ENCODE results near the gene ENDOD1.
A peak's percentile ranks its signal among the peaks of the same experiment; 100 is the strongest.

ENDOD1 gene

DNA sequence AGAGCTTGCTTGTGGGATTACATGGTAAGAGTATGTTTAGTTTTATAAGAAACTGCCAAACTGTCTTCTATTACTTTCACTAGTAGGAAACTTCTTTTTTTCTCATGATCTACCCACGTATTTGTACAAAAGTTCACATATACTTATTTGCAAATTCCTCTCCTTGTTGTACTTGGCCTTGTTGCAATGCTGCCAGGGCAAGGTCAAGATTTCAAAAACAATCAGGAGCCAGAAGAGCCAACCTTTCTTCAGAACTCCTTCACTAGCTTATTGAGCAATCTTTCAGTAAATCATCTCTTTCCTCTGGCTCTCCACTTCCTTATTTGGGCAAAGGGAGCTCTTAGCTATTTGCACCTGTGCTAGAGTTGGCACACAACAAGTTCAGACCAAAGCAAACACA is 13.2 kb upstream of the ENDOD1 start:
- peak; percentile 72 for DNase-seq (ENCODE audit: low read depth)

DNA sequence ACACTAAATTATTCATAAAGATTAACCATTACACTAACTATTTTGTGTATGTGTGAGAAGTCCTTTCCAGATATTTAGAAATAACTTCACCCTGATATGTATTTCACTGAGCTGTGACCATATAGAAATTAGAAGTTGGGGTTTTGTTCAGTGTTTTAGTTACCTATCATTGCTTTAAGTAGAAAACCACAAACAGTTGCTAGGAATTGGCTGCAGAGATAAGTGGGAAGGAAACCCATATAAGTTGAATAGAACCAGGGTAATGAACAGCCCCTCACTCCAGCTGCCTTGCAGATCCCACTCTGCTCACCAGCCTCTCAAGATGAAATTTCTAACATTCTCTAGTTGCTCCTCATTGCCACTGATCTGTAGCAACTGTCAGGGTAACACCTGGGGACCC is 12.7 kb upstream of the ENDOD1 start:
- DNase-seq (ENCODE audit: low read depth) = no peak

DNA sequence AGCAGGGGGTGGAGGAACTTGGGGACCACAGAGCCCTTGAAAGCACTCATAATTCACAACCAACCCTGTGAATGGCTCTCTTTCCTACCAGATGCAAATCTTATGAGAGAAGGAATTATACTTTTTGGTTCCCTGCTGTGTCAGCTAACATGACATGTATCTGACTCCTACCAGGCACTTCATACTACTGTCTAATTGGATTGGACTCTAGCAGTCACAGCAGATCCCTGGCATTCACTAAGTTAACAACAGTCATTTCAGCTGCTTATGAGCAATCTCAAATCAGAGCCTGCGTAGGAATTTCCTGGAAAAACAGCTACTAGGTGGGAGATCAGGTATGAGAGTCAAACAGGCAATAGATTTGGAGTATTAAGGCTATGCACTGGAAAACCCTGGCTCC is 11.1 kb upstream of the ENDOD1 start:
- peak; percentile 24 for DNase-seq (ENCODE audit: low read depth)

DNA sequence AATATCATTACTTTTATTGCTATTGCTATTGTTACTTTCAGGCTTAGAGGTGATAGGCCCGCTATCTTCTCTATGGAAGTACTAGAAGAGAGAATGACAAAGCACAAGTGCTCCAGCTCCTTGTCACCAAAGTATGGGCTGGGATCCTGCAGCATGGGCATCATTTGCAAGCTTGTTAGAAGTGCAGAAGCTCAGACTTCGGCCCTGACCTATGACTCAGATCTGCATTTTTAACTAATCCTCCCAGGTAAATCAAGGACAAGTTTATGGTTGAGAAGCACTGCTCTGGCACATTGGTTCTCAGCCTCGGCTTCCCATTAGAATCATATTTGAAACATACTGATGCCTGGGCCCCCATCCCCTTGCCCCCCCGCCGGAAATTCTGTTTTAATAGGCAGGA is 8.6 kb upstream of the ENDOD1 start:
- no peak for DNase-seq (ENCODE audit: low read depth)

DNA sequence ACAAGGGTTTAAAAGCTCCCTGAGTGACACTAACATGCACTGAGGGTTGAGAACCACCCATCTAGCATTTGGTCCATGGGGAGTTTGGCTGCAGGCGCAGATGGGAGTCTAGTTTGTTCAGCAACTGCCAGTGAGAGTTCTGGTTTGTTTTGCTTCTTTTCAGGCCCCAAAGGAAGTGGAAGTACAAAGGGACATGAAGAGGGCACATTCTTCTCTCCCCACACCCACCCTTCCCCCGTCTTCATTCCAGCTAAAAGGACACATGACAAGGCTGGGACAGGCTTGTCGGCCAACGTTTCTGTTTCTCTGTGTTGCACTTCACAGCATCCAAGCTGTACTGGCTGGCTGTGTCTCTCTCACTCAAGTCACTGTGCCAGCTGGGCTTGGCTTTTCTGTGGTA is 8.2 kb upstream of the ENDOD1 start:
- peak; percentile 14 for DNase-seq (ENCODE audit: low read depth)

DNA sequence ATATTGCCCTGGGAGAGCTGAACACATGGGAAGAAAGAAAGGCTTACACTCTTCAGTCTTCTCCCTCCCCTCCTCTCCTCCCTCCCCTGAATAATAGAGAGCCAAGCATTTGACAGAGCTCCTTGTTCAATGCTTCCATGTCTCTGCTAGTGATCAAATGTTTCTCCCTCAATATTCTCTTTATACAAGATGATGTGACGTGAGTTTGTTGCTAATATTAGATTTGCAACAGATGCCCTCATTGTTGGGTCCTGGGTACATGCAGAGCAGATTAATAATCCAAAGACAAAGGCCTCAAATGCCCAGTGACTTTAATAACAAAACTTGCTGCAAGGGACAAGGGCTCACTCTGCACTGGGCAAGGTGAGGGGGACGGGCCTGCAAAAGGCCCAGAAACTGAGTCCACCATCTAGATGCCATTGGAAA is 7.1 kb upstream of the ENDOD1 start:
- DNase-seq (ENCODE audit: low read depth) = no peak

DNA sequence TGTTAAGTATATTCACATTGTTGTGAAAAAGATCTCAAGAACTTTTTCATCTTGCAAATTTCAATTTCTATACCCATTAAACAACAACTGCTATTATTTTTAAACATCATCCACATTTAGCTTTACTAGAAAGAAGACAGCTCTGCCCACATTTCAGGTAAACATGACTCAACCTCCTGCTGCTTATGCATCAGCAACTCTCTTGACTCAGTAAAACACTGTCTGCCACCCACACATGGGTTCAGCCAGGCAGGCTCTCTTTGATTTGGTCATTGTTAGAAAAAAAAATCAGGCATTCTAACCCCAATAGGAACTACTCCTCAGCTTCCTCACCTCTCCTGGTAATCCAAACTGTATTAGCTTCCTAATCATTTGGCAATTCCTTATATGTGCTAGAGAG is 5.1 kb upstream of the ENDOD1 start:
- no peak for DNase-seq (ENCODE audit: low read depth)

DNA sequence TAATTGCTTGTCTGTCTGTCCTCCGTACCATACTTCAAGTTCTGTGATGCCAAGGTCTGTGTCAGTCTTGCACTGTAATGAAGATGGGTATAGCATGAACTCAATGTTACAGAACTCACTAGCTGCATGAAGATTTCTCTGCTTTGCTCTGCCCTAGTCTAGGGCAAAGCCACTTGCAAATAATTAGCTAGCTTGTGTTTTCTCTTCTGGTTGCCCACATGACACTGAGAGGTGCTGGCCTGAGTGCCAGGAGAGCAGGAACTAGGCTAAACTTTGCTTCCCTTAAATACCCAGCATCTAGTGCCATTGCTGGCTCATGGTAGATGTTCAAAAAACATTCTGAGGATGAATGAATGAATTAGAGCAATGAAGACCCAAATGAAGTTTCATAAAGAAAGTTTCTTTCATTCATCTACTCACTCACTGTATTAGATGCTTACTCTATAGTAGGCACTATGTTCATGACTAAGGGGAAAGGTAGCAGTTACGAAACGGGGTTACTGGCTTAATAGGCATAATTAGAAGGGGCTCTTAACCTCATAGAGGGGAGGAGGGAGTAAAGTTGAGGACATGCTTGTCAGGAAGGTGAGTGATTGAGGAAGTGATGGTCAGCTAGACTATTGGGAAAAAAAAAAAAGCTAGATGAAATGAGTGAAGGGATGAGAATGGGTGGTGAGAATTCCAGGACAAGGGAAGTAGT is 4.4 kb upstream of the ENDOD1 start:
- DNase-seq (ENCODE audit: low read depth) = no peak

DNA sequence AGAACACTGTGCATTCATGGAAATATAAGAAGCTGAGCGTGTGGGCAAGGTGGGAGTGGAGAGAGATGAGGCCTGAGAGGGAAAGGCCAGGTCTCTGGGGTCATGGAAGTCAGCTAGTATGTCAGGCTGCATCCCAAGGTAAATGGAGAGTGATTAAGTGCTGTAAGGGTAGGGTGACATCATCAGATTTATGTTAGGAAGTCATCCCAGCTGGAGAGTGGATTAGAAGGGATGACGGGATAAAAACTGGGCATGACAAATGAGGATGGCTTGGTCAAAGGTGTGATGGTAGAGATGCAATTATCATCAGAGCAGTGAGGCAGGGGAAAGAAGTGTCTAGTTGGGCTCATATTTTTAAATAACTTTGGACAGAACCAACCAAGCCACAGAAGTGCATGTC is 3.5 kb upstream of the ENDOD1 start:
- DNase-seq (ENCODE audit: low read depth) = no peak

DNA sequence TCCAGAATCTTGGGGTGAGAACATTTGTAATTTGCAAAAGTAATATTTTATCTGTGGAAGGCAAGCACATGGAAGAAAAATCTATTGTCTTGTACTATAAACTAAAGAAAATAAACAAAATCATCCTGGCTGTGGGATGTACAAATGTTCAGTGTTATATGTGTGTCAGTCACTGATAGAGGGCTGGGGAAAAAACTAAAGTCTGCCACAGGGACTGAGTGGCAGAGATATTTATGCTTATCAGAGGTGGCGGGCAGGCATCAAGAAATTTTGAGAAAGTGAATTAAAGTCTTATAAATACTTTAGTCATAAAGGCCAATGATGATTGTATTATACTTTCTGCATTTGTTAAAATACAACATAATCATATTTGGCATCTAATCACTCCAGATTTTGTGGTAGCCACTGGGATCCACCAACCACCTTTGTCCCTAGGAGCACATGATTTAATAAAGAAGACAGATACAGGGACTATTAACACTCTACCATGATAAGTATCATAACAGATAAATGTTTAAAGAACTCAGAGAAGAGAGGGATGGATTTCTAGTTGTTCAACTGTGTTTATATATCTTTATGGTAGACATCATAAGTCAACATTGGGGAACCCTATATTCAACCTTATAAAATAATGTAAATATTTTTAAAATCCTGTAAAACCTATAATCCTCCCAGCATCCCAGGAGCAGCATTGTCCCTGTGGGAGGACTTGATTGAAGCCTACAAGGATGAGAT is 2.6 kb upstream of the ENDOD1 start:
- no peak for DNase-seq (ENCODE audit: low read depth)

DNA sequence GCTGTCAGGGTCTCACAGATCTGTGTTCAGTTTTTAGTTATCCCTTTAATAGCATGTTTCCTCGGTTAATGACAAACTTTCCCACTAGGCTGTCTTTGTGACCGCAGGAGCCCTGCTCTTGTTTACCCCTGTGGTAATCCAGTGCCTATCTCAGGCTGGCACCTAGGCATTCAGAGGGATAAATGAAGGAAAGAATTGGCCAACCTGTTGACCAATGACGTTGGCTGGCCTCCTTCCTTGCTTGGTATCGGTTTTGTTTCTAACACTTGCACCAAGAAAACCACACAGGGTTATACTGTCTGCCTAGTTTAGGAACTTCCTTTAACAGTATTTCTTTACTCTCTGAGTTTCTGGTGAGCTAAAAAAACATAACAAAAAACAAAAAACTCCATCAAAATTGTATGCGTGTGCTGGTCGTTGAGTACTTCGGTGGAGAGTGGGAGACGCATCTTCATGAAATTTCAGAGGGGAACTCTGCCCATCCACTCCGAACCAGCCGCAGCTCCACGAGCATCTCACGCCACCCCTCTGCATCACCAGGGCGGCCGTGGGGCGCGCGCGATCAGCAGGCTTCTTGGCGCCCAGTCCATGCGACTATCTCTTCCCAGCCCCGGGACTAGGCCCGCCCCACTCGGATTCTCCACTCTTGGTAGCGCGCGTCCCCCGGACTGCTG is 563 bp upstream of the ENDOD1 start:
- no peak for DNase-seq (ENCODE audit: low read depth)

DNA sequence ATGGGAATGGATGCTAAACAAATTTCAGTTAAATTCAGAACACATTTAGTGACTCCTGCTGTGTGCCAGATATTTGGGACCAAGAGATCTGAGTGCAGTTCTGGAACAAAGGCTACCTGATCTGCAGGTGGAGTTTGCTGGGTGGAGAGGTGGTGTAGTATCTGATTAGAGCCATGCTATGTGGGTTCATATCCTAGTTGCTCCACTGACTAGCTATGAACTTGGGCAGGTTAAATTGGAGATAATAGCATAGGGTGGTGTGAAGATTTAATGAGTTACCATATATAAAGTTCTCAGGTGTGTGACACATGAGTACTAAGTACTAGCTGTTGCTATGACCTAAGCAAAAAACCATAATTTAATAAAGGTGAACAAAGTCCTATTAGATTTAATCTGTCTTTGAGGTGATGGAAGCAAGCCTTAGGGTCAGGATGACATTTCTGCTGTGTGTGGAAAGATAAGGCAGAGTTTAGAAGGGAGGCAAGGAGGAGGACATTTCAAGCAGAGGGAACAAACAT is 2.1 kb downstream of the ENDOD1 start:
- no peak for DNase-seq (ENCODE audit: low read depth)

DNA sequence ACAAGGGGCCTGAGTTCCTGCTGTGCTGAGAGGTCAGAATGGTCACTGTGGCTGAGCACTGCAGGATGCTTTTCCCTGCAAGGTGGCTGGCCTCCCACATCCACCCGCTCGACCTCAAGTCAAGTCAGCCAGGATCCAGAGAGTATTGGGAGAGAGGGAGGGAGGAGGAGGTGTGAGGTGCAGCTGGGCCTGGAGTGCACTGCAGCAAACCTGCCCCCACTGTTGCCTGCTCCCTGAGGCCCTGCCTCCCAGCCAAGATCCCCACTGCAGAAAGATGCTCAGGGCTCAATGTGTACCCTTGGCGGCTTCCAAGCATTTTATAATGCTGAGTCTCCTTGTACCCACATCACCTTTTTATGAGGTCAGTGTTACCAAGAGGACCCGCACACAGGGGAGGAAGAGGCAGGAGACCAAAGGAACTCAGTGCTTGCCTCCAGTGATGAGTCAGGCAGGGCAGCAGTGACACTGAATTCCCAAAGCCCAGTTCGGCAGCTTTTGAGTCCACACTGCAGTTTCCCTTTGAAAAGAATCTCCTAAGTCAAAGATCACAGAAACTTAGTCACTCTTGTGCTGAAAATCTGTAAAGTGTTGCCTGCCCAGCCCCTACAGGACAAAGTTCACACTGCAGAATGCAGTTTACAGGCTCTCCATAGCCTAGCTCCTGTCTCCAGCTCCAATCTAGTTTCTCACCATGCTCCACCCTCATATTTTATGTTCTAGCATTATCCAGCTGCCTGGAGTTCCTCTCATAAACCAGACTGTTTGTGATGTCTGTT is 3.1 kb downstream of the ENDOD1 start:
- DNase-seq (ENCODE audit: low read depth) = peak; percentile 83

DNA sequence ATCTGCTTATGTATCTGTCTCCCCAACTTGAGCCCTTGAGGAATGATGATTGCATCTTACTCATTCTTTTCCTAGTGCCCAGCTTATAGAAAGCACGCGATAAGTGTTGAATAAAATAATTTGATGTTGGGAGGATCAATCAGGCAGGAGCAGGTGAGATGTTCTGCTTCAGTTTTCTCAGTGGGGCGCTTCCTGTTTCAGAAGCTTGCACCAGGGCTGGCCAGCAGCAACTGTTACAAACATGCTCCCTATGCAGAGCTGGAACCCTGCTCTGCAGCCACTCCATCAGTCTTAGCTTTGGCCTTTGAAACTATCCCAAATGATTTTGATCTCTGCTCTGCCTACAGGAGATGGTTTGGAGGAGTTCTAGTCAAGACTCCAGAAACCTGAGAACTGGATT is 3.9 kb downstream of the ENDOD1 start:
- DNase-seq (ENCODE audit: low read depth) = no peak

DNA sequence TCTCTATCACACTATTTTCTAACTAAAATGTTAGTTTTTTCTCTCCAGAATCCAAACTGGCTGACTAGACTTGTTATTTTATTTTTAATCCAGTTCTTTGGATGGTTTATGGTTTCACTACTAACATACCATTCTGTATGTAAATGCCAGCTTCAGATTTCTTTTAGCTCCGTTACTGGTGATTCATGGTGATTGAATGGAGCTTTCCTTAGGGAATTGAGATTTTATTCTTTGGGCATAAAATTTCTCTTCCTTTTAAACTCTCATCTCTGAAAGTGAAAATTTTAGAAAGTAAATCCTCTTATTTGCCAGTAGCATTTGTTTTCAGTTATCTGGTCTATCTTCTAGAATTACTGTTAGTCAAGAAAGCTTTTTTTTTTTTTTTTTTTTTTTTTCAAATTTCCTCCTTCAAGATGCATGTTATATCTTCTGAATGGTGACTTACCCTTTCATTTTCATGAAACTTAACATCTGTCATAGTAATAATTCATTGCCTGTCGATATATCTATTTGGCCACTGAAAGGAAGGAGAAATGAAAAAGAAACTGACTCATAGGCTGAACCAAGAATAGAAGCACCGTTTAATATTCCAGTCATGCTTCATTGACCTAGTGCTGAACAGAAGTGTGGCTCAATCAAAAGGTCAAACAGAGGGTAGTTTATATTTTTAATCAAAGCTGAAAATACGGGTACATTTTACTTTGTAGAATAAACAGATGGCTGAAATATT is 6.4 kb downstream of the ENDOD1 start:
- DNase-seq (ENCODE audit: low read depth) = peak; percentile 63

DNA sequence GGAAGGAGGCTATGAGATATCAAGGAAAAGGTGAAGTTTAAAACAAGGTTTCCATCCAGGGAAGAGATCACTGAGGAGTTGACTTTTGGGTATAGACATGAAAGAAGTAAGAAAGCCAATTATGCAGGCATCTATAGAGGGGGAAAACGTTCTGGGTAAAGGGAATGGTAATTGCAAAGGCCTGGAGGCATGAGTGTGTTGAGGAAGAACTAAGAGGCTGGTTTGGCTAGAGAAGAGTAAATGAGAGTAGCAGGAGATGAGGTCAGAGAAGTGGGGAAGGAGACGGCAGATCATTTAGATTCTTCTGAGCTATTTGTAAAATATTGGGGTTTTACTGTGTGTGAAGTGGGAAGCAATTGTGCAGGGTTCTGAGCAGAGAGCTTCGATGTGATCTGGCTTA is 7.6 kb downstream of the ENDOD1 start:
- DNase-seq (ENCODE audit: low read depth) = no peak

DNA sequence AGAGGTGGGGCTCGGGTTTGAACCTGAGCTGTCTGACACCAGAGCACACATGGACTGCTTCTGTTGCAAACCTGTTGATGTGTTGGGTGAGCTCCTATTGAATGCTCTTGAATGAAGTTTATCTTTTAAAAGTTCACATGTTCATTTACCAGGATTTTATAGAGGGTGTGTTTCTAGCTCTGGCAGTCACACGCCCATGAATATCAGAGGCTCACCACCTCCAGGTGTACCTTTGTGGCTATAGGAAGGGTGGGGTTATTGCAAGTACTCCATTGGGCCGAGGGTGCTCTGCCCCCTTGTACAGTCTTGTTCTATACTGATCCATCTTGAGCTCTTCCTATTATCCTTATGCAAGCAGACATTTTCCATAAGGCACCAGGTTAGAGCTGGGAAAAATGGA is 9.2 kb downstream of the ENDOD1 start:
- no peak for DNase-seq (ENCODE audit: low read depth)

DNA sequence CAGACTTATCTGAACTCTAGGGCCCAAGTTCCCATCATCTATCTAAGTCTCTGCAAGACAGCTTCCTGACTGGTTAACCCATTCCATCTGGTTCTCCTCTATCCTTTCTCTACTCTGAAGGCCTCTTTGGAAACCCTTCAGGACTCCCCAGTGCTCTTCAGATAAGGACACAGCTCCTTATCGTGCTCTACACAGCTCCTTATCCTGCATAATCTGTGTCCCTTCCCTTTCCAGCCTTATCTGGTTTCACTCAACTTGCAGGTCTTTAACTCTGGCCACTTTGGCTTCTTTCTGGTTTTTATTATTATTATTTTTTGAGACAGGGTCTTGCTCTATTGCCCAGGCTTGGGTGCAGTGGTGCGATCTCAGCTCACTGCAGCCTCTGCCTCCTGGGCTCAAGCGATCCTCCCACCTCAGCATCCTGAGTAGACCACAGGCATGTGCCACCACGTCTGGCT is 10.6 kb downstream of the ENDOD1 start:
- no peak for DNase-seq (ENCODE audit: low read depth)

DNA sequence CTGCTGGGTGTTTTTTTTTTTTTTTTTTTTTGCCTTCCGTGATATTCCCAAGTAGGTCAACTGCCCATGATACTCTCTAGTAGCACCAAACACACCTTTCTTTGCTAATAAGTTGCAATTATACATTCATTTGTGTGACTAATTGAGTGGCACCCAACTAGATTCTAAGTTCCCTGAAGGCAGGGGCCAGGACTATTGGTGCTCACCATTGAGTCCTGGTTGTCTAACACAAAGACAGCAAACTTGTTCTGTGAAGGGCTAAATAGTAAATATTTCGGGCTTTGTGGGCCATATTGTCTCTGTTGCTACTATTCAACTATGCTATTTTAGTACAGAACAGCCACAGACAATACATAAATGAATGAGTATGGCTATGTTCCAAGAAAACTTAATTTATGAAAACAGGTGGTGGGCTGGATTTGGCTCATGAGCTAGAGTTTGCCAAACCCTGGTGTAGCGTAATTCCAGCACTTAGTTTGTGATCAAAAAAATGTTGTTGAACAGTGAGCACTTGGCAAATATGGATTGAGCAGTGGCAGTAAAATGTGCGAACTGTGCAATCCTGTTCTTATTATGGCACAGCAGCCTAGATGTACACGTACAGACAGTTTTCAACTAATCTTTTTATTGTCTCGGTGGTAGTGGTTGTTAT is 11.3 kb downstream of the ENDOD1 start:
- no peak for DNase-seq (ENCODE audit: low read depth)

DNA sequence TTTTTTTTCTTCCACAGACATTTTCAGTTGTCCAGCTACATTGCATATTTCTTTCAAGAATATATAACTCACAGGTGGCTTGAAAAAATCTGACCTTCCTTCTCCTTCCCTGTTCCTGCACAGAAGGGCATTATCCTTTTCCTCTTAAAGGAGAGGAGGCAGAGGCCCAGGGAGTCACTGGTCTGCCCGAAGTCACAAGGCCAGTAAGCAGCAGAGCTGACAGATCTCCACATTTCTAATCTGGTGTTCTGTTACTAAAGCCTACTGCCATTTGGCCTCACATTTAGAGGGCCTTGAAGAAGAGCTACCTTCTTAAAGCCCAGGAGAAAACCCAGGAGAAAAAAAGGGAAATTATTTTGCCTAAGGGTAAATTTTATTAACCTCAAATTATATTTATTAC is 12.3 kb downstream of the ENDOD1 start:
- DNase-seq (ENCODE audit: low read depth) = no peak

DNA sequence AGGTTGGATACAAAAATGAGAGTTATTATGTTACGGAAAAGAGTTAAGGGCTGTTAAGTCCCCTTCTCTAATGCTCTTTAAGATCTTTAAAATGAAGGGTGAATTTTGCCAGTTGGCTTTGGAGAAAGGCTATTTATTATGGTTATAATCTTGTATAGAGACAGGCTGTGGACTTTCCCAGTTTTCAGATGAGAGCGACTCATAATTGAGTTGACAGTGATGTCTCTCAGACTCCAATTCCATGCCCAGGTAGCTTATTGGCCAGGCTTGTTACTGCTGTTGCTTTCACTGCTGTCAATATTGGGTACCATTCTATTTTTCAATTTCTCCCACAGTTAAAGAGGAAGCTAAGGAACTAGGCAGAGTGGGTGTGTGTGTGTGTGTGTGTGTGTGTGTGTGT is 13.1 kb downstream of the ENDOD1 start:
- DNase-seq (ENCODE audit: low read depth) = no peak

Data from EH (cell line).